HG02759 (cell line): ENCODE measurements around the gene GUCY2D.
"Not testable (repeated sequence)": the region's sequence is repeated elsewhere in the genome, so short reads cannot be mapped to it uniquely, and the experiment has no call there.

ENCODE experiments used
- ATAC-seq: cut with Tn5 transposase; IDR thresholded peaks from one replicate; pipeline ENCODE4 v1.9.1; 2021; ENCODE audit warnings: mild to moderate bottlenecking, moderate library complexity; ENCODE audit not compliant: unreplicated experiment

GUCY2D gene

DNA sequence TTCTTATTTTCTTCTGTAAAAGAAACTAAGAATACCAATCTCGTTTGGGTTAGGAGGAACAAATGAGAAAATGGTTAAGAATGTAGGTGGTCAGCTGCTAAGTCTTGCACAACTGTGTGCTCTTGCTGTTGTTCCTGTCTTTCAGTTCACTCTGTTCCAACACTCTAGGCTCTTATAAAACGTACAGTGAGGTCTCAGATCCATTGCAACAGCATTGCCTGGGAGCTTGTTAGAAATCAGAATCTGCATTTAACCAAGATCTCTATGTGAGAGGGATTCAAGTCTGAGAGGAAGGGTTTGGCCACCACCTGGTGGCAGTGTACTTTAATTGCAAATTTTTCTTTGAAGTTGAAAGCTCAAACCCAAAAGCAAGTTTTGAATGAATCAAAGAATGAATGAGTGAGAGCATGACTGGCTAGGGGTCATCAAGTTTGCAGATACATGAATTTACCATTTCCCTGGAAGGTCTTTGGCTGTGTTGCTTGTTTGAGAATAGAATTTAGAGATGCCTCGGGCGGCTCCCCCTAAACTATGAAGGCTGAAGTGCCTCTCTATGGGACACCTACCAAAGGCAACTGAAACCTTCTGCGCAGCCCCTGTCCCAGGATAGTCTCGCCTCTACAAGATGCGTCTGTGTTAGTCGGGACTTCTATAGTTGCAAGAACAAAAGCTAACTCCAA, 39.0 kb downstream of the GUCY2D start:
- ATAC-seq, result no peak

GRCh38 chr17:8041979-8042378, 39.6 kb downstream of the GUCY2D start:
- ATAC-seq, result no peak

DNA sequence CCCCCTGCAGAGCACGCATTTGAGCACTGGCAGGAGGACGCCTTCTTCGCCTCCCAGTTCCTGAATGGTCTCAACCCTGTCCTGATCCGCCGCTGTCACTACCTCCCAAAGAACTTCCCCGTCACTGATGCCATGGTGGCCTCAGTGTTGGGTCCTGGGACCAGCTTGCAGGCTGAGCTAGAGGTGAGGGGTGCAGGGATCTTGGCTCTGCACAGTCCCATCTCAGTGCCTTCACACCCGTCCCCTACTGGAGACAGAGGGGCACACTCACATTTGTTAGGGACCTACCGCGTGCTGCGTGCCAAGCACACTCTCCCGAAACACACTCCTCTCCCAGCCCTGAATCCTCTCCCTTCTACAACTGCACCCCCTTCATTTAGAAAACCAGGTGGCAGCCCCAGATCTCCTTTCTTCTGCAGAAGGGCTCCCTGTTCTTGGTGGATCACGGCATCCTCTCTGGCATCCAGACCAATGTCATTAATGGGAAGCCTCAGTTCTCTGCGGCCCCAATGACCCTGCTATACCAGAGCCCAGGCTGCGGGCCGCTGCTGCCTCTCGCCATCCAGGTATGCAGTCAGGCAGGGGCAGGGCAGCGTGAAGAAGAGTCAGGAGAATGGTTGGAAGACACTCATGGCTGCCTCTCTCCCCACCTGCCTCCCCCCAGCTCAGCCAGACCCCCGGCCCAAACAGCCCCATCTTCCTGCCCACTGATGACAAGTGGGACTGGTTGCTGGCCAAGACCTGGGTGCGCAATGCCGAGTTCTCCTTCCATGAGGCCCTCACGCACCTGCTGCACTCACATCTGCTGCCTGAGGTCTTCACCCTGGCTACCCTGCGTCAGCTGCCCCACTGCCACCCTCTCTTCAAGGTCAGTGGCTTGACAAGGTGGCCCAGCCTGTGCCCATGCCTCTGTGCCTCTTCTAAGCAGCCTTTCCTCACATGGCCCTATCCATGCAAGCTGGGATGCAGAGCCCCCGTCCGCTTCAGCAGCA, 42.7 kb downstream of the GUCY2D start:
- no peak for ATAC-seq

DNA sequence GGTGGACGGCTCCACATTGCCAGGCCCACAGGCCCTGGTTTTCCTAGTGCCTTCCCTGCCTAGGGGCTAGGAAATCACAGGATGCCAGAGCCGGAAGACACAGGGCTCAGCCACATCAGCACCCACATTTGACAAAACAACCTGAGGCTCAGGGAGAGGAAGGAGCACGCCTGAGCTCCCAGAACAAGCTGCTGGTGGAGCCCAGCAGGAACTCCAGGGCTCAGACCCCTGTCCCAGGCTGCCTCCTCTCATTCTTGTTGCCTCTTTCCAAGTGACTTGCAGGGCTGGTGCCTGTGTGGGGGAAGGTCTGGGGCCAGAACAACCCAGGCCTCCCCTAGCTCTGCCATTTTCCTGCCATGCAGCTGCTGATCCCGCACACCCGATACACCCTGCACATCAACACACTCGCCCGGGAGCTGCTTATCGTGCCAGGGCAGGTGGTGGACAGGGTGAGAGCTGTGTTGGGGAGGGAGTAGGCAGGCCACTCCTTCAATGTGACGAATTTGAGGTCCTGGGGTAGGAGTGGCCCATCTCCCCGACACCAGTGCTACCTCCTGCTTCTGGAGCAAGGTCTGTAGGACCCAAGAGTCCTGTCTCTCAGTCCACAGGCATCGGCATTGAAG, 44.0 kb downstream of the GUCY2D start:
- no peak for ATAC-seq

DNA sequence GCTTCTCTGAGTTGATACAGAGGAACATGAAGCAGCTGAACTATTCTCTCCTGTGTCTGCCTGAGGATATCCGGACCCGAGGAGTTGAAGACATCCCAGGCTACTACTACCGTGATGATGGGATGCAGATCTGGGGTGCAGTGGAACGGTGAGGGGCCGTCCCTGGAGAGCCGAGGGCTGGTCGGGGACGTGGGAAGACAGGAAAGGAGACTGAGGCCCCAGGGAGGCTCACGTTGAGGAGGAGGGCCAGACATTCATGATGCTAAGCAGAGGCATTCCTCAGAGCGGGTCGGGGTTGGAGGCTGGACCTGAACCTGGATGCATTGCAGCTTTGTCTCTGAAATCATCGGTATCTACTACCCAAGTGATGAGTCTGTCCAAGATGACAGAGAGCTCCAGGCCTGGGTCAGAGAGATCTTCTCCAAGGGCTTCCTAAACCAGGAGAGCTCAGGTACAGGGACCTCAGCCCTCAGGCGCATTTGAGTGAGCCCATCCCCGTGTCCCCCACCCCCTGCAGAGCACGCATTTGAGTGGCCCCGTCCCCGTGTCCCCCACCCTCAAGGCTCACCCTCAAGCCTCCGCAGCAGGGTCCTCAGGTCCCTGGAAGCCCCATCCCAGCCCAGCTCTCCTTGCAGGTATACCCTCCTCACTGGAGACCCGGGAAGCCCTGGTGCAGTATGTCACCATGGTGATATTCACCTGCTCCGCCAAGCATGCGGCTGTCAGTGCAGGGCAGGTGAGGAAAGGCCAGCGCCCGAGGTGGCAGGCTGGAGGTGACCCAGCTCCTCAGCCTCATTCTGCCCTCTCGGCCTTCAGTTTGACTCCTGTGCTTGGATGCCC, 44.7 kb downstream of the GUCY2D start:
- no peak for ATAC-seq

DNA sequence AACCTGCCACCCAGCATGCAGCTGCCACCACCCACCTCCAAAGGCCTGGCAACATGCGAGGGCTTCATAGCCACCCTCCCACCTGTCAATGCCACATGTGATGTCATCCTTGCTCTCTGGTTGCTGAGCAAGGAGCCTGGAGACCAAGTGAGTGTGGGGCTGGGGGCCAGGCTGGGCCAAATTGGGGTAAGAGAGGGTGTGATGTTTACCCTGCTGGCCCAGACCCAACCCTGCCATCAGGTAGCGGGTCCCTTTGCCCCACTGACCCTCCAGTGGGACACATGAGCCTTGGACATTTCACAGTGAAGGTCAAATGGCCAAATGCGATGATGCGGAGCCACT, 45.3 kb downstream of the GUCY2D start:
- no peak for ATAC-seq

GRCh38 chr17:8048236-8048635, 45.8 kb downstream of the GUCY2D start:
- ATAC-seq, result no peak

DNA sequence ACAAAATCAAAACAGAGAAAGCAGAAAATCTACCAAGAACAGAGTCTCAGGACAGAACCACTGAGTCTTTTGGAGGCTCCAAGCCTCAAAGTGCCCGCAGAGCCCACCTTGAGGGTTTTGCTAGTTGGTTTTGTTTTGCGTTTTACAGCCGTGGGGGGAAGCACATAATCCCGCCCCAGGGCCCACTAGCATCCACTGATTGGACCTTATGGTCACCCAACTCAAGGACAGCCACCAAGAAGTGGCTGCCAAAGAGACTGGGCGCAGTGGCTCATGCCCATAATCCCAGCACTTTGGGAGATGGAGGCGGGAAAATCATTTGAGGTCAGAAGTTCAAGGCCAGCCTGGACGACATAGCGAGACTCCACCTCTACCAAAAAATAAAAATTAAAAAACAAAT, 46.3 kb downstream of the GUCY2D start:
- ATAC-seq, result no peak

GRCh38 chr17:8051831-8052230, 49.4 kb downstream of the GUCY2D start:
- no peak for ATAC-seq

GRCh38 chr17:8052256-8053252, 50.1 kb downstream of the GUCY2D start:
- ATAC-seq, result no peak

- ATAC-seq, result no peak
Measured at GRCh38 chr17:8053600-8053999, 51.2 kb downstream of the GUCY2D start.

DNA sequence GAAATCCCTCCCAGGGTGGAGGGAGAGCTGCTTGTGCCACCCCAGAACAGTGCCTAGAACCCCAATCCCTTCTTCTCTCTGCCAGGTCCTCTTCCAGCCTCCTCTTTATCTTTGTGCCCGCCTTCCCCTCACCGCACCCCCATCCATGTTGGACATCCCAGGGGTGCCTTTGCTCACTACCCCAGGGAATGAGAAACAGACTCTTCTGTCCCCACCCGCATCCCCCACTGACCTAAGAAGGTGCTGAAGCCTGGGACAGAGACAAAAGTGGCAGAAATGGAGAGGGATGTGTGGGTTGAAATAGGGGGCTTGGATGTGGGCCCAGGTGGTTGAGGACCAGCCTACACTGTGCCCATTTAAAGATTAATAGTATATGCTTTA, 53.4 kb downstream of the GUCY2D start:
- ATAC-seq, result no peak

DNA sequence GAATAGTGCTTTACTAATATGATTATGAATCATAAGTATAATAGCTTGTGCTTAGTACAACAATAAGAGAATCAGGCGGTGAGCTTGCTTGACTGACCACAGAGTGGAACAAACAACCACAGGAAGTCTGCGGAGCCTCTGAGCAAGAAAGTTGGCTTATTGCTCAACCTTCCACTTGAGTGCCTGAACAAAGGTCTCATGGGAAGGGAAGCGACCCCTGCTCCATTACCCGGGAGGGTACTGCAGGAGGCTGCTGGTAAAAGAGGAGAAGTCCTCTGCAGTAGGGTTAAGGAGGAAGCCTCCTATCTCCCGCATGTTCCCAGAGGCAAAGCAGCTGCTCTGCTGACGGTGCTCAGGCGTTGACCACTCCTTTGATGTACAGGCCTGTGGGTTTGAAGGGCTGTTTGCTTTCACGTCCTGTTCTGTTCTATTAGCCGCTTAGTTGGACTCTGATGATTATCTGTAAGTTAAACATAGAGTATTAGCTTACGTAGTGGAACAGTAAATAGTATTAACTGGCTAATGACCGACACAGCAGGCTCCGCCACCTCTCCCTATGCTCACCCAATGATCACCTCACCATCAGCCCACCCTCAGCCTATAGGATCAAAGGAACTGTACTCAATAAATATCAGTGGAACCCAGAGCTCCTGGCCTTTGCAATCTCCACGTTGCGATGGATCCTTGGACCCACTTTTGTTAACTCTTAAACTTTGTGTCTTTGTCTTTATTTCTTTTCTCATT, 54.0 kb downstream of the GUCY2D start:
- ATAC-seq, result no peak

DNA sequence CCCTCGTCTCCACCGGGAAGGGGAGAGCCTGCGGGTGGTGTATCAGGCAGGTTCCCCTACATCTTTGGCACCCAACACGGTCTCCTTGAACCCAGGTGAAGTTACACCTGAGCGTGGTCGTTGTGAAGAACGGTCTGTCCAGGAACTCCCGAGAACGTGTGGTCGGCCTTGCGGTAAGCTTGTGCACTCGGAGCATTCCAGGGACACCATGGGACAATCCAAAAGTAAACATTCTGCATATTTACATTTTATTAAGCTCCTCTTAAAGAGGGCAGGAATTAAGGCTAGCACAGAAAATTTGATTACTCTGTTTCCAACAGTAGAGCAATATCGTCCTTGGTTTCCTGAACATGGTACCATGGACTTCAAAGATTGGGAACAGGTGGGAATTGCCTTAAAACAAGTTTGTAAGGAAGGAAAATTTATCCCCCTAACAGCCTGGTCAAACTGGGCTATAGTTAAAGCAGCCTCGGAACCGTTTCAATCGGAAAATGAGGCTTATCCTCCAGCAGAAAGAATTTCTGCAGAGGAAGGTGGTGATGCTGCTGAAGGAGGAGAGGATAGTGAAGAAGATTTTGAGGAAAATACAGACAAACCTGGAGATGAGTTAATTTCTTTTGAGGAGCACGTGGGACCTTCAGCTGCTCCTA, 54.7 kb downstream of the GUCY2D start:
- no peak for ATAC-seq

DNA sequence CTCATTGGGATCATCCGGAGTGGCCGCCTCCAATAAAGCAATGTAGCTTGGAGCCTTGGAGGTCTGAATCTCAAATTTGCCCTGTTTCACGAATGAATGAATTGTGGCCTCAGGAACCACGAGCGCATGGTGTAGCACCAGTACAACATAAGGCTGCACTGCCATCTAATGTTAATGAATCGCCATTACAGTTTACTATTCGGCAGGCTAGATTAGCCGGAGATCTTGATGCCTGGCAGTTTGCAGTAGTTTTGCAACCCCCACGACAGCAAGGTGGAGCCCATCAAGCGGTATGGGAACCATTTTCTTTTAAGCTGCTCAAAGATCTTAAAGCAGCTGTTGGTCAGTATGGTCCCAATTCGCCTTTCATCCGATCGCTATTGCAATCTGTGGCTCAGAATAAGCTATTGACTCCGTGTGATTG, 55.3 kb downstream of the GUCY2D start:
- no peak for ATAC-seq

DNA sequence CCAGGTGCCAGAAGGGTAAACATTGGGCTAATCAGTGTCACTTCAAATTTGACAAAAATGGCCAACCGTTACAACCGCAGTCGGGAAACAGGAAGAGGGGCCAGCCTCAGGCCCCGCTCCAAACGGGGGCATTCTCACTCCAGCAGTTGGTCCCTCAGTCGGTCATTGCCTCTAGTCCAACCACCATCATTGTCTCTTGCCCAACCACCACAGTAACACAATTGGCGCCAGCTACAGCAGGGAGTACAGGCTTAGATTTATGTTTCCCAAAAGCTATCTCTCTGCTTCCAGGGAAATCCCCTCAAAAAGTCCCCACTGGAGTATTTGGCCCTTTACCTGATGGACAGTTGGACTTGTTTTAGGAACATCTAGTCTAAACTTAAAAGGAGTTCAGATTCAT, 56.7 kb downstream of the GUCY2D start:
- ATAC-seq, result no peak

DNA sequence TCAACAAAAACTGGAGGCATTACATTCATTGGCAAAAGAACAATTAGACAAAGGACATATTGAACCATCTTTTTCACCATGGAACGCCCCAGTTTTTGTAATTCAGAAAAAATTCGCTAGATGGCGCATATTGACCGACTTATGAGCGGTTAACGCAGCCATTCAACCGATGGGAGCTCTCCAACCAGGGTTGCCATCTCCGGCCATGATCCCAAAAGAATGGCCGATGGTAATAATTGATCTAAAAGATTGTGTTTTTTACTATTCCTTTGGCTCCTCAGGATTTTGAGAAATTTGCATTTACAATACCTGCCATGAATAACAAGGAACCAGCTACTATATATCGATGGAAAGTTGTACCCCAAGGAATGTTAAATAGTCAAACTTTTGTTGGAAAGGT, 57.9 kb downstream of the GUCY2D start:
- ATAC-seq, result no peak

GRCh38 chr17:8061851-8062250, 59.4 kb downstream of the GUCY2D start:
- not testable (repeated sequence) for ATAC-seq

DNA sequence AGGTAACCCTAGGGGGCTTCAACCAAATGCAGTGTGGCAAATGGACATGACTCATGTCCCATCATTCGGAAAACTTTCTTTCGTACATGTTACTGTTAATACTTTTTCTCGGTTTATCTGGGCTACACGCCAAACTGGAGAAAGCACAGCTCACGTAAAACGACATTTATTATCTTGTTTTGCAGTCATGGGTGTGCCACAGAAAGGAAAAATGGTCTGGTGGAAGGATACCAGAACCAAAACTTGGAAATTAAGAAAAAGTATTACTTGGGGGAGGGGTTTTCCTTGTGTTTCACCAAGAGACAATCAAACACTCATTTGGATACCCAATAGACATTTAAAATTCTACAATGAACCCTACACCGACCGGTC, 60.0 kb downstream of the GUCY2D start:
- no peak for ATAC-seq
